ENCODE results near the gene IQGAP1. TPM values are rescaled to one million over a fixed set of nuclear protein-coding genes. Genes with fewer than 3 reads are reported as not detected.
"Not testable (repeated sequence)": the region's sequence is repeated elsewhere in the genome, so short reads cannot be mapped to it uniquely, and the experiment has no call there.

The IQGAP1 gene
- total RNA-seq = 10.9 TPM

- ATAC-seq = peak; percentile 98
- peak; percentile 99 for DNase-seq (ENCODE audit: low spot score)
Measured at GRCh38 chr15:90387534-90388461, at the start of gene IQGAP1. TSS of gene IQGAP1 (plus strand) at chr15:90388242. CDS start at chr15:90388342, 100 bp downstream.

- no peak for DNase-seq (ENCODE audit: low spot score)
- ATAC-seq = no peak
Measured at GRCh38 chr15:90338532-90338931, 49.5 kb upstream of the IQGAP1 start.

GRCh38 chr15:90340345-90340744 lies 47.7 kb upstream of the IQGAP1 start:
- DNase-seq (ENCODE audit: low spot score) (no peak), ATAC-seq (no peak)

- no peak for DNase-seq (ENCODE audit: low spot score)
- ATAC-seq = no peak
Measured at GRCh38 chr15:90343302-90343790, 44.7 kb upstream of the IQGAP1 start.

GRCh38 chr15:90344662-90345061 lies 43.4 kb upstream of the IQGAP1 start:
- DNase-seq (ENCODE audit: low spot score) = no peak
- no peak for ATAC-seq

GRCh38 chr15:90345857-90346256 lies 42.2 kb upstream of the IQGAP1 start:
- no peak for DNase-seq (ENCODE audit: low spot score)
- ATAC-seq = no peak

- not testable (repeated sequence) for ATAC-seq; DNase-seq (ENCODE audit: low spot score)
Measured at GRCh38 chr15:90347431-90348065, 40.5 kb upstream of the IQGAP1 start.

GRCh38 chr15:90348456-90348855 lies 39.6 kb upstream of the IQGAP1 start:
- no peak for ATAC-seq
- DNase-seq (ENCODE audit: low spot score) = no peak

- ATAC-seq (no peak), DNase-seq (ENCODE audit: low spot score) (no peak)
Measured at GRCh38 chr15:90349072-90349471, 39.0 kb upstream of the IQGAP1 start.

- DNase-seq (ENCODE audit: low spot score) (no peak), ATAC-seq (no peak)
Measured at GRCh38 chr15:90349821-90350220, 38.2 kb upstream of the IQGAP1 start.

- DNase-seq (ENCODE audit: low spot score) = no peak
- ATAC-seq = peak; percentile 32
Measured at GRCh38 chr15:90351479-90352106, 36.4 kb upstream of the IQGAP1 start.

GRCh38 chr15:90352107-90352893 lies 35.7 kb upstream of the IQGAP1 start, which contains the start of gene ZNF774:
TSS of gene ZNF774 (plus strand) at chr15:90352284. CDS start at chr15:90354661, 2,377 bp downstream.
- peak; percentile 92 for DNase-seq (ENCODE audit: low spot score)
- ATAC-seq = peak; percentile 99

GRCh38 chr15:90354986-90355385 lies 33.1 kb upstream of the IQGAP1 start:
- ATAC-seq (no peak), DNase-seq (ENCODE audit: low spot score) (no peak)

GRCh38 chr15:90358124-90359033 lies 29.7 kb upstream of the IQGAP1 start:
- ATAC-seq (no peak), DNase-seq (ENCODE audit: low spot score) (no peak)

- ATAC-seq = no peak
- no peak for DNase-seq (ENCODE audit: low spot score)
Measured at GRCh38 chr15:90360746-90361145, 27.3 kb upstream of the IQGAP1 start.

- ATAC-seq (no peak), DNase-seq (ENCODE audit: low spot score) (no peak)
Measured at GRCh38 chr15:90362936-90363212, 25.2 kb upstream of the IQGAP1 start.

- no peak for DNase-seq (ENCODE audit: low spot score)
- ATAC-seq = no peak
Measured at GRCh38 chr15:90364251-90364650, 23.8 kb upstream of the IQGAP1 start.

- no peak for ATAC-seq
Measured at GRCh38 chr15:90365414-90366055, 22.5 kb upstream of the IQGAP1 start.

GRCh38 chr15:90367576-90367975 lies 20.5 kb upstream of the IQGAP1 start:
- ATAC-seq (peak; percentile 18), DNase-seq (ENCODE audit: low spot score) (no peak)

More at GRCh38 chr15:90365414-90366055, 22.5 kb upstream of the IQGAP1 start:
- DNase-seq (ENCODE audit: low spot score) = no peak

Measured in left lobe of liver (tissue), 2 donors.